ENCODE data around the gene SEPTIN1. TPM values are rescaled to one million over a fixed set of nuclear protein-coding genes. Genes with fewer than 3 reads are reported as not detected.

Gene SEPTIN1
- total and polyA plus RNA-seq, 2 of the 13 experiments (the other 11 are each of a cell fraction or from before 2014, with no cell fraction given): 0.18 to 0.67 TPM

GRCh38 chr16:30409125-30410060, 27.0 kb upstream of the SEPTIN1 start (continued):
- TF ChIP-seq, protein P1, sequence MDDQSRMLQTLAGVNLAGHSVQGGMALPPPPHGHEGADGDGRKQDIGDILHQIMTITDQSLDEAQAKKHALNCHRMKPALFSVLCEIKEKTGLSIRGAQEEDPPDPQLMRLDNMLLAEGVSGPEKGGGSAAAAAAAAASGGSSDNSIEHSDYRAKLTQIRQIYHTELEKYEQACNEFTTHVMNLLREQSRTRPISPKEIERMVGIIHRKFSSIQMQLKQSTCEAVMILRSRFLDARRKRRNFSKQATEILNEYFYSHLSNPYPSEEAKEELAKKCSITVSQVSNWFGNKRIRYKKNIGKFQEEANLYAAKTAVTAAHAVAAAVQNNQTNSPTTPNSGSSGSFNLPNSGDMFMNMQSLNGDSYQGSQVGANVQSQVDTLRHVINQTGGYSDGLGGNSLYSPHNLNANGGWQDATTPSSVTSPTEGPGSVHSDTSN (CRISPR knock-in tag; IDR thresholded peaks at IDR 0.05; ENCODE audit: borderline replicate concordance): no peak
- TF ChIP-seq YY1 (IDR thresholded peaks at IDR 0.05; ENCODE audit: insufficient read depth, insufficient replicate concordance, low read depth, low read length) (no peak), AKNA (CRISPR knock-in tag; IDR thresholded peaks at IDR 0.05; ENCODE audit: borderline replicate concordance) (no peak), ZNF788 (CRISPR knock-in tag; IDR thresholded peaks at IDR 0.05; ENCODE audit: borderline replicate concordance) (peak; percentile 57; the same call in 1 of the 2 replicates), ZNF569 (CRISPR knock-in tag; IDR thresholded peaks at IDR 0.05; ENCODE audit: borderline replicate concordance) (no peak), ZNF556 (CRISPR knock-in tag; IDR thresholded peaks at IDR 0.05; ENCODE audit: borderline replicate concordance) (peak; percentile 48; the same call in 1 of the 2 replicates), TBL1XR1 (IDR thresholded peaks at IDR 0.05; ENCODE audit: borderline replicate concordance, low read length, partially characterized antibody) (no peak), SALL2 (CRISPR knock-in tag; IDR thresholded peaks at IDR 0.05) (0 out of 2 replicates have a peak, but pooled peaks have one; percentile 62), ZBTB44 (CRISPR knock-in tag; IDR thresholded peaks at IDR 0.05) (no peak), ZNF484 (CRISPR knock-in tag; IDR thresholded peaks at IDR 0.05; ENCODE audit: borderline replicate concordance, low read depth) (no peak), MAFK (conservative IDR thresholded peaks at IDR 0.05 in 1 of 2, IDR thresholded peaks at IDR 0.05 in 1 of 2; ENCODE audit: low read length in 2 of 2) (no peak), RFX1 (IDR thresholded peaks at IDR 0.05) (no peak), NBN (conservative IDR thresholded peaks at IDR 0.05) (no peak), POLR2G (IDR thresholded peaks at IDR 0.05; ENCODE audit: low read depth, low read length) (no peak), SRY (CRISPR knock-in tag; IDR thresholded peaks at IDR 0.05) (no peak; the same call in 1 of the 2 replicates)
- TF ChIP-seq, protein P2, sequence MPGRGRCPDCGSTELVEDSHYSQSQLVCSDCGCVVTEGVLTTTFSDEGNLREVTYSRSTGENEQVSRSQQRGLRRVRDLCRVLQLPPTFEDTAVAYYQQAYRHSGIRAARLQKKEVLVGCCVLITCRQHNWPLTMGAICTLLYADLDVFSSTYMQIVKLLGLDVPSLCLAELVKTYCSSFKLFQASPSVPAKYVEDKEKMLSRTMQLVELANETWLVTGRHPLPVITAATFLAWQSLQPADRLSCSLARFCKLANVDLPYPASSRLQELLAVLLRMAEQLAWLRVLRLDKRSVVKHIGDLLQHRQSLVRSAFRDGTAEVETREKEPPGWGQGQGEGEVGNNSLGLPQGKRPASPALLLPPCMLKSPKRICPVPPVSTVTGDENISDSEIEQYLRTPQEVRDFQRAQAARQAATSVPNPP (CRISPR knock-in tag; IDR thresholded peaks at IDR 0.05): no peak
- TF ChIP-seq, protein P3, sequence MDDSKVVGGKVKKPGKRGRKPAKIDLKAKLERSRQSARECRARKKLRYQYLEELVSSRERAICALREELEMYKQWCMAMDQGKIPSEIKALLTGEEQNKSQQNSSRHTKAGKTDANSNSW (CRISPR knock-in tag; IDR thresholded peaks at IDR 0.05; ENCODE audit: borderline replicate concordance): 0 out of 2 replicates have a peak, but pooled peaks have one; percentile 32
- TF ChIP-seq, protein P4, sequence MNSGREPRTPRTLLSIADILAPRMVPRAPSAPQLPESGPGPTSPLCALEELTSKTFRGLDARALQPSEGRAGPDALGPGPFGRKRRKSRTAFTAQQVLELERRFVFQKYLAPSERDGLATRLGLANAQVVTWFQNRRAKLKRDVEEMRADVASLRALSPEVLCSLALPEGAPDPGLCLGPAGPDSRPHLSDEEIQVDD (CRISPR knock-in tag; IDR thresholded peaks at IDR 0.05; ENCODE audit: borderline replicate concordance): no peak
